GM23248 (cell line): ENCODE measurements around the gene RNF32.

ENCODE experiments used
- EZH2 ChIP-seq: fragments of 200-600 bp; sonication (generic); IDR thresholded peaks from 2 replicates; pipeline ENCODE4 v1.6.1; 2018; ENCODE audit warnings: antibody characterized with exemption, mild to moderate bottlenecking; ENCODE audit not compliant: insufficient read depth, poor library complexity, severe bottlenecking
- EZH2phosphoT487 ChIP-seq: fragments of 200-600 bp; sonication (generic); IDR thresholded peaks from 2 replicates; pipeline ENCODE4 v1.6.1; 2018; ENCODE audit warnings: antibody characterized with exemption, moderate library complexity, mild to moderate bottlenecking, low read depth; ENCODE audit not compliant: insufficient read depth

DNA sequence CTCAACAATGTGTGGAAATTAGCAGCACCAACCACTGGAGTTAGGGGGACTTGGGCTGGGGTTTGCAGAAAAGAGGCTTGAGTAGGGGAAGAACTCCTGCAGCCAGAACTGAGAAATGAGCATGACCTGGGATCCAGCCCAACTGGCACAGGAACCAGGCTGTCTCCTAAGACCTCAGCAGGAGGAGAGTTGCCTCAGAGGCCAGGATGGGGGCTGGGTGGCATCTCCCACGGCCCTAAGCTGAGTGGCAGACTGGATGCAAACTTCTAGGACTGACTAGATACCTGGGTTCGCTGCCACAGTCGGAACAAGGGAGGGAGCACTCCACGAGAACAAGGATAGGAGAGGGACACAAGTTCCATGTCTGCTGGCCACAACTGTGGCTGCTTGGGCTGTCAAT lies 62.6 kb downstream of the RNF32 start:
- TF ChIP-seq EZH2phosphoT487 = no peak
- TF ChIP-seq EZH2 = no peak
